Stomach smooth muscle (tissue), 2 donors: ENCODE results near the gene ITGA3.

Source experiments
- H3K27ac ChIP-seq: one replicate; pipeline ENCODE4 v1.7.0; 2013; ENCODE audit warnings: mild to moderate bottlenecking, low read length, inconsistent platforms
- H3K27me3 ChIP-seq, 2 donors: one replicate each; pipeline ENCODE4 v1.7.0; 2013; ENCODE audit warnings: low read length in 2 of 2; ENCODE audit not compliant: insufficient read depth in 2 of 2, control insufficient read depth in 1 of 2
- H3K36me3 ChIP-seq, 2 donors: one replicate each; pipeline ENCODE4 v1.7.0; 2013; ENCODE audit warnings: low read length in 2 of 2; ENCODE audit not compliant: control insufficient read depth in 2 of 2, insufficient read depth in 2 of 2
- H3K4me1 ChIP-seq: one replicate; pipeline ENCODE4 v1.7.0; 2013; ENCODE audit warnings: low read length; ENCODE audit not compliant: control insufficient read depth, insufficient read depth
- H3K4me3 ChIP-seq, 2 donors: one replicate each; pipeline ENCODE4 v1.7.0; 2013; ENCODE audit warnings: low read length in 2 of 2
- H3K9ac ChIP-seq, 2 donors: one replicate each; pipeline ENCODE4 v1.7.0; 2013; ENCODE audit warnings: low read length in 2 of 2, mild to moderate bottlenecking in 1 of 2
- H3K9me3 ChIP-seq, 2 donors: one replicate each; pipeline ENCODE4 v1.7.0; 2013; ENCODE audit warnings: low read length in 2 of 2; ENCODE audit not compliant: control insufficient read depth in 2 of 2
- donor health status: healthy.
- donor health status: Pancreatic carcinoma.

Gene ITGA3

DNA sequence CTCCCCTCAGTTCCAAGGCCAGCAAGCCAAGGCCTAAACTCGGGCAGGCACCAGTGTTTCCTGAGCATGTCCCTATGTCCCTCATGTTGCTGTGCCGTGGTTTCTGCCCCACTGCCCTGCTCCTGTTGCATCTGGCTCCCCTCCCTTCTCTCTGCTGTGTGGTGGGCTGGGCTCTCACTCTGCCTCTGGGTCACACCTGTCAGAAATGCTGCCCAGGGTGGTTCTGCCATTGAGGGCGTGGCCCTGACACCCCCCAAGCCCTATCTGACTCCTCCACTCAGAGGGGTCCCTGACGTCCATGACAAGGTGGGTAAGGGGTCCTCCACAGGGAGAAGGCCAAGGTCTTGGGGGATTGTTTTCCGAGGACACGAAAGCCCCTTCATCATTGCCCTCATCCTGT, 9.2 kb upstream of the ITGA3 start:
- Histone ChIP-seq H3K36me3 (no peaks in the 10 kb centered on the region), H3K4me1 (peaks cover 35% of the 10 kb centered on the region), H3K9ac (no peak overlapping the region), H3K9me3 (no peaks in the 10 kb centered on the region), H3K27me3 (no peaks in the 10 kb centered on the region), H3K27ac (no peak overlapping the region), H3K4me3 (no peak overlapping the region)

DNA sequence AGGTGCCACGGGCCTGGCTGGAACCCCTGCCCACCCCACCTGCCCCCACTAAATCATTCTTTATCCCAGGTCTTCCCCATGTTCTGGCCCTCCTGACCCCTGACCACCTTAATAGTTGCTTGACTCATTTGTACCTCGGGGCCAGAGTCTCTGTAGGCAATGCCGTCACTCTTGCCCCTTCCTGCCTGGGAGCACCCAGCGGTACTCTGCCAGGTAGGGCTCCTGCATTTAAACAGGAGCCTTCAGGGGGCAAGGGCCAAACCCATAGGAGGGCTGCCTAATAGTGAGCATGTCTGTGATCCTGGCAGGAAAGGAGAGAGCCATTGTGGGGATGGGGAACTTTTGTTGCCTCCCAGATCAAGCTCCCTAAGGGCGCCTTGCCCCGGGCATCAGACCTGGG, 8.8 kb upstream of the ITGA3 start:
- Histone ChIP-seq H3K4me3 (no peak overlapping the region), H3K4me1 (peaks cover 35% of the 10 kb centered on the region), H3K27ac (no peak overlapping the region)

DNA sequence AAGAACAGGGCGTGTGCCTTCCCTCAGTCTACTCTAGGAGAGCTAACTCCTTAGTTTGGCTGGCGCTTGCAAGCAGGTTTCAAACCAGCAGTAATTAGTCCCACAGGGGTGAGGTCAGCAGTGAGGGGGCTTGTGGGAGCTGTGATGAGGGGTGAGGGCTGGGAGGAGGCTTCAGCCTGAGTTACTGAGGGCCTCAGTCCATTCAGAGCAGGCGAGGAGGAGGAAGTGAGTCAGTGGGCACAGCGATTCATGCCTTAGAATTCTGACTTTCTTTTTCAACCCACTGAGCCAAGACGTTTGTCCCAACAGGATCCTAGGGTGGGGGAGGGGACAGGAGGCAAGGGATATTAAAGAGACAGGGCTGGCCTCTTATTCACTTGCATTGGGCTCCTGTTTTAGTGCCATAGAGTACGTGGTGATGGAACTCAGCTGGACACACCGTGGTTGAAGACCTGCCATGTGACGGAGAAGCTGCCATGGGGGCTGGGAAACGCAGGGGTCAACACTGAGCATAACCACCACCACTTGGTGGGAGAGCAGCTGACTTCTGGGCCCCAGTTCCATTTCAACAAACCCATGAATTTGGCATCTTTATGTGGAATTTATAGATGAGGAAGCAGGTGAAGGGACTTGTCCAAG, 8.3 kb upstream of the ITGA3 start:
- Histone ChIP-seq H3K27me3 (no peaks in the 10 kb centered on the region), H3K4me3 (no peak overlapping the region), H3K27ac (no peak overlapping the region), H3K9me3 (no peaks in the 10 kb centered on the region), H3K9ac (no peak overlapping the region), H3K36me3 (no peaks in the 10 kb centered on the region), H3K4me1 (peaks cover 35% of the 10 kb centered on the region)

More for the DNA sequence above, 8.8 kb upstream of the ITGA3 start:
- Histone ChIP-seq H3K9ac (no peak overlapping the region), H3K9me3 (no peaks in the 10 kb centered on the region), H3K36me3 (no peaks in the 10 kb centered on the region), H3K27me3 (no peaks in the 10 kb centered on the region)

- no peaks in the 10 kb centered on the region for H3K27me3 ChIP-seq
- no peaks in the 10 kb centered on the region for H3K36me3 ChIP-seq
- H3K4me3 ChIP-seq = no peak overlapping the region
- no peaks in the 10 kb centered on the region for H3K9me3 ChIP-seq
- no peak overlapping the region for H3K27ac ChIP-seq
- peaks cover 38% of the 10 kb centered on the region for H3K4me1 ChIP-seq
- H3K9ac ChIP-seq = no peak overlapping the region
Observed at GRCh38 chr17:50048146-50048720, 7.7 kb upstream of the ITGA3 start.

DNA sequence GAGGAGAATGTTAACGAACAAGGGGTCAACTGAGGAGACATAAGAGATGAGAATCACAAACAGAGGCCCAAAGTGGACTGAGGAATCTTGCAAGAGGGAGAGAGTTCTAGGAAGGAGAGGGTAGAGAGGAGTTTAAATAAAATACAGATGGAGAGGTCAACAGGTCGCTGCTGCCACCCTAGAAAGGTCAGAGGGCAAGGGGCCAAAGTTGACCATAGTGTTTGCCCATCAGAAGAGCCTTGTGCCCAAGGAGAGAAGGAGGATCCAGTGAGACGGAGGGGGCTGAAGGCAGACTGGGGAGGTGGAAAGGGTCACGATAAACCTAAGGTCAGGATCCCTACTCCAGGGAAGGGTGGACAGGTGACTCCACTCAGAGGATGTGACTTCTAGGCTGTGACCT, 6.9 kb upstream of the ITGA3 start:
- Histone ChIP-seq H3K4me3 (no peak overlapping the region), H3K27me3 (no peaks in the 10 kb centered on the region), H3K9ac (no peak overlapping the region), H3K36me3 (no peaks in the 10 kb centered on the region), H3K27ac (no peak overlapping the region), H3K9me3 (no peaks in the 10 kb centered on the region), H3K4me1 (peaks cover 39% of the 10 kb centered on the region)

DNA sequence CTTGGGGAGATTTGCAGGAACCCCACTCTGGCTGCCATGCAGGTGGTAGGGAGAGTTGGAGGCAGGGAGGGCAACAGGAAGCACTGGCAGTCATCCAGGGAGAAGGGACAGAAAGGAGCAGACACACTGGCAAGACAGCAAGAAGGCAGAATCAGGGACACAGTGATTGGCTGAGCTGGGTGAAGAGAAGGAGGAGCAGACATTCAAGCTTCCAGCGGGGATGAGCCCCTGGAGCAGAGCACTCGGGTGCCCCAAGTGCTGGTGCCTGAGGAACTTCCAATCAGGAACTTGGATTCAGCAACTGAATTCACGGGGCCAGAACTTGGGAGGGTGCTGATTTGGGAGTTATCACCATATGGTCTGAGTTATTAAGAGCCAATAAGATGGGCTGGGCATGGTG, 6.3 kb upstream of the ITGA3 start:
- Histone ChIP-seq H3K9ac (no peak overlapping the region), H3K36me3 (no peaks in the 10 kb centered on the region), H3K27me3 (no peaks in the 10 kb centered on the region), H3K4me3 (no peak overlapping the region), H3K27ac (no peak overlapping the region), H3K9me3 (no peaks in the 10 kb centered on the region), H3K4me1 (peaks cover 35% of the 10 kb centered on the region)

- Histone ChIP-seq H3K27ac (no peak overlapping the region), H3K9ac (no peak overlapping the region), H3K4me3 (no peak overlapping the region), H3K27me3 (no peaks in the 10 kb centered on the region), H3K9me3 (no peaks in the 10 kb centered on the region), H3K4me1 (peaks cover 36% of the 10 kb centered on the region), H3K36me3 (no peaks in the 10 kb centered on the region)
Observed at GRCh38 chr17:50050431-50051032, 5.4 kb upstream of the ITGA3 start.

GRCh38 chr17:50051082-50051576, 4.8 kb upstream of the ITGA3 start:
- Histone ChIP-seq H3K4me3 (no peak overlapping the region), H3K9ac (no peak overlapping the region), H3K27ac (no peak overlapping the region), H3K9me3 (no peaks in the 10 kb centered on the region), H3K4me1 (peaks cover 35% of the 10 kb centered on the region), H3K36me3 (no peaks in the 10 kb centered on the region), H3K27me3 (no peaks in the 10 kb centered on the region)

DNA sequence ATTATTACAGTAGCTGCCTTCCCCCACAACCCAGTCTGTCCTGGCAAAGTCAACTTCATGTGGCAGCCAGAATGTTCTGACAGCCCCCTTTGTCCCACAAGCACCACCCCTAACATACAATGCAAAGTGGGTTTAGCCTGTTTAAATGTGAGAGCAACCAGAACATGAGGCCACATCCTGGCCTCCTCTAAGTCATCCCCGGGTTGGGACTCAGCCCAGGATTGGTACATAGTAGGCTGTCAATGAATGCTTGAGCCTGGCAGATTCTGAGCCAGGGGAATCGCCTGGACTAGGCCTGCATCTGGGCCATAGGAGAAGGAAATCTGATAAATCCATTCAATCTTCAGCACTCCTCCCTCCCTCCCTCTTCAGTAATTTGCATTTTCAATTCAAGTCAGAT, 4.3 kb upstream of the ITGA3 start:
- no peak overlapping the region for H3K9ac ChIP-seq
- H3K4me3 ChIP-seq = no peak overlapping the region
- H3K27ac ChIP-seq = no peak overlapping the region
- H3K36me3 ChIP-seq = no peaks in the 10 kb centered on the region
- H3K4me1 ChIP-seq = peaks cover 35% of the 10 kb centered on the region
- H3K9me3 ChIP-seq = no peaks in the 10 kb centered on the region
- no peaks in the 10 kb centered on the region for H3K27me3 ChIP-seq

DNA sequence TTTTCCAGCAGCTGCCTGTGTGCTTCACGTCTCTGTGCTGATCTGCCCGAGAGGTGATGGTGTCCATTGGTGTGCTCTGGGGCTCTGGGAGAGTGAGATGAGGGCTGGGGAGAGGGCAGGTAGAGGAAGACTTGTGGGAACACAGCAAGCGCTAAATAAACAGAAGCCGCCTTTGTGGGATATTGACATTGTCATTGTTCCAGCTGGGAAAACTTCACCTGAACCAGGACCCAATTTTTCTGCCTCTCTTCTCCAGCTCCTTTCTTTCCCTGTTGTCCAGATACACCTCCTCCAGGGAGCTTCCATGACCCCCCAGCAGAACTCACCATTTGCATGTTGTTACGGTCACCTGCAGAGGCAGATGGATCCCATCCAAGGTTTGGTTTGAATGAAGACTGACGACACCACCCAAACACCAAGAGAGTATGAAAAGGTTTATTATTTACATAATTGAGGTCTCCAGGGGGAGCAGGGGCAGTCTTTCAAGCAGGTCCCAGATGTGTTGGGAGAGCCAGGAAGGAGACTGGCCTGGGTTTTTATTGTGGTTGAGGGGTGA, 3.6 kb upstream of the ITGA3 start:
- no peak overlapping the region for H3K27ac ChIP-seq
- H3K9ac ChIP-seq = no peak overlapping the region
- H3K36me3 ChIP-seq = no peaks in the 10 kb centered on the region

More for the DNA sequence above, 3.6 kb upstream of the ITGA3 start:
- Histone ChIP-seq H3K4me1 (peaks cover 39% of the 10 kb centered on the region), H3K9me3 (no peaks in the 10 kb centered on the region), H3K27me3 (no peaks in the 10 kb centered on the region), H3K4me3 (no peak overlapping the region)
